Heart right ventricle (tissue), 16 donors: ENCODE data around the gene DEFB124. TPM values are rescaled to one million over a fixed set of nuclear protein-coding genes. Genes with fewer than 3 reads are reported as not detected.

Experiments used
- ATAC-seq, 8 donors: fragments of 200-7000 bp; cut with Tn5 transposase; one replicate each; pipeline ENCODE4 v1.9.1; 2020; ENCODE audit warnings: mild to moderate bottlenecking in 8 of 8, moderate library complexity in 8 of 8, moderate number of reproducible peaks in 1 of 8
- DNase-seq, 2 donors: peaks; one replicate each; pipeline ENCODE4 v3.0.0-alpha.2; 2020
- H3K27ac ChIP-seq, 10 donors: fragments of 200-600 bp; sonication (generic) in 2 of 10; one replicate each; pipeline versions ENCODE4 v1.5.0 to v1.8.0; 2020 to 2022; ENCODE audit warnings: mild to moderate bottlenecking in 3 of 10
- H3K27me3 ChIP-seq, 7 donors: fragments of 200-600 bp; one replicate each; pipeline ENCODE4 v1.8.0; 2021 to 2022; ENCODE audit warnings: mild to moderate bottlenecking in 2 of 7
- H3K36me3 ChIP-seq, 9 donors: fragments of 200-600 bp; sonication (generic) in 1 of 9; one replicate each; pipeline versions ENCODE4 v1.5.0 to v1.8.0; 2020 to 2022; ENCODE audit warnings: mild to moderate bottlenecking in 2 of 9
- H3K4me1 ChIP-seq, 9 donors: fragments of 200-600 bp; sonication (generic) in 1 of 9; one replicate each; pipeline versions ENCODE4 v1.5.0 to v1.8.0; 2020 to 2022; ENCODE audit warnings: mild to moderate bottlenecking in 4 of 9
- H3K4me3 ChIP-seq, 10 donors: fragments of 200-600 bp; sonication (generic) in 2 of 10; one replicate each; pipeline versions ENCODE4 v1.5.0 to v1.8.0; 2020 to 2022; ENCODE audit warnings: mild to moderate bottlenecking in 7 of 10, moderate library complexity in 2 of 10
- H3K9me3 ChIP-seq, 11 donors: fragments of 200-600 bp in 10 of 11; sonication (generic) in 2 of 11; one replicate each; pipeline versions ENCODE4 v1.5.0 to v1.8.0; 2013 to 2022; ENCODE audit warnings: mild to moderate bottlenecking in 2 of 11, control low read depth in 1 of 11, moderate library complexity in 1 of 11
- CTCF ChIP-seq, 9 donors: fragments of 200-600 bp; sonication (generic) in 2 of 9; IDR thresholded peaks; one replicate each; pipeline versions ENCODE4 v1.5.0 to v1.8.0; 2021 to 2022; ENCODE audit warnings: antibody characterized with exemption in 9 of 9, mild to moderate bottlenecking in 5 of 9, moderate library complexity in 1 of 9
- WGBS, 2 donors: extraction: QIAGEN DNeasy Blood & Tissue Kit; methylation state at CpG; one replicate each; pipeline ENCODE4 v1.1.7; 2013; ENCODE audit warnings: inconsistent platforms in 1 of 2; 5-methylcytosine and 5-hydroxymethylcytosine counted together
- intact Hi-C, 10 donors: fragments of 100-400 bp; cut with DNase I; formaldehyde crosslinking; loops; one replicate each; pipeline versions ENCODE4 v1.11.1 to v1.14.2; 2022
- polyA plus RNA-seq, 2 donors: library from polyadenylated mRNA; stranded (reverse); fragments of 200-250 nt; gene quantifications; one replicate each; pipeline ENCODE4 v1.2.3, GENCODE V29; 2013
- total RNA-seq, 10 donors: library from RNA; stranded (reverse); fragmentation: NEBNext Ultra II Directional in 3 of 10; extraction: Animal tissue kit (Norgen Biotek cat#: 25700) in 3 of 10; gene quantifications; one replicate each; pipeline versions ENCODE4 v1.2.1 to v1.2.4, GENCODE V29; 2021 to 2023
- donor health status: Arrhythmogenic right ventricular cardiomyopathy.
- donor health status: ischemic (EF 13 %, LVEDD 7.1; RV severe dilation, severe dysfunction).
- donor health status: healthy with polysubstance abuse.
- donor health status: DM: no; HTN: yes; CAD: no.
- donor health status: DM: no; HTN: no; CAD: no.
- donor health status: ischemic (EF 25% LVEDD 6.9; RV normal size, moderate dysfunction).
- donor health status: ischemic (EF 25% LVEDD 5.7; RV mildly dilated, moderate dysfunction).
- donor health status: healthy.
- donor health status: DM: yes; HTN: yes; CAD: no.
- donor health status: Ischemic cardiomyopathy.
- donor health status: ischemic (EF 35%, LVEDD 5.7; RV mildly dilated, moderate dysfunction).
- donor health status: nonischemic (EF 11% LVEDD 7.7; RV severe dilation, severe dysfunction).
- donor health status: DM: yes; HTN: yes; CAD: no.
- donor health status: PGD.
- donor health status: ischemic (EF 29% LVEDD 5.4; RV normal size, mild dysfunction).
- donor health status: nonischemic (EF 23%, LVEDD 6.1; RV moderate dilation, normal function).

The DEFB124 gene
- total and polyA plus RNA-seq, 12 donors = 0.13 to 3.1 (median 1.5) TPM; not detected in 8

GRCh38 chr20:31515072-31515774 lies 40.3 kb upstream of the DEFB124 start:
- intact Hi-C loops = no loop called here
- Histone ChIP-seq H3K9me3 (no peaks in the 10 kb centered on the region), H3K36me3 (peaks cover 0 to 30% (median 0%) of the 10 kb centered on the region in 9 donors), H3K27me3 (no peaks in the 10 kb centered on the region), H3K27ac (peak overlapping the region in 7 of 10 donors; percentile 80 to 93 (median 84)), H3K4me1 (peaks cover 15 to 59% (median 34%) of the 10 kb centered on the region in 9 donors), H3K4me3 (peak overlapping the region; percentile 63 to 99 (median 94))
- no peak for TF ChIP-seq CTCF (IDR thresholded peaks at IDR 0.05)
- WGBS, 2 donors = 16 to 19% methylated on average over 4 of the region's 4 CpGs
- ATAC-seq = no peak
- no peak for DNase-seq

DNA sequence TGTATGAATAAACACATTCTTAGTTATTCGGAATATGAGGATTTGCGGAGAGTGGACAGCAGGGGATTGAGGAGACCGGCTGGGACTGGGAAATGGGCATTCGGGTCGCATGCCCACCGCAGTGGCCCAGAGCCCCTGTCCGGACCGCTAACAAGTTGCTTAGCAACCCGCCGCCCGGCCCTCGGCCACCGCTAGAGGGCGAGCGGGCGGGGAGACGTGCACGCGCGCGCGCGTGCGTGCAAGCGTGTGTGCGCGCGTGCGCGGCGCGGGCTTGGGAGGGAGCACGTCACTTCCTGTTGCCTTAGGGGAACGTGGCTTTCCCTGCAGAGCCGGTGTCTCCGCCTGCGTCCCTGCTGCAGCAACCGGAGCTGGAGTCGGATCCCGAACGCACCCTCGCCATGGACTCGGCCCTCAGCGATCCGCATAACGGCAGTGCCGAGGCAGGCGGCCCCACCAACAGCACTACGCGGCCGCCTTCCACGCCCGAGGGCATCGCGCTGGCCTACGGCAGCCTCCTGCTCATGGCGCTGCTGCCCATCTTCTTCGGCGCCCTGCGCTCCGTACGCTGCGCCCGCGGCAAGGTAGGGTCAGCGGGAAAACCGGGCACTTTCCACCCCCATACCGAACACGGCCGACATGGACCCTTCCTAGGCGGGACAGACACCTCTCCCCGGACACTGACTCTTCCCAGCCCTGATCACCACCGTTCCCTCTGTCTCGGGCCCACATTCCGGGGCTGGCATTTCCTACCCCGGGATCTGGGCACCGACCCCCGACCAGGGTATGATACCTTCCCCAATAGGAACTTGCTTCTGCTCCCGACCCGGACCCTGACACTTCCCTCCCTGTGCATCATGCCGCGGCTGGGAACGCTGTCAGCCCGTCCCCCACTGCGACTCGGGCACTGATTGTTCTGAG lies 39.5 kb upstream of the DEFB124 start, which contains the start of gene HM13:
TSS of gene HM13 (plus strand) at position 289 of the 918 bp plus-strand sequence. CDS start at position 399, 110 bp downstream.
- peak; percentile 91 to 93 for DNase-seq
- peak within 1 kb of the TSS in 9 of 10 donors; percentile 80 to 93 (median 84) for H3K27ac ChIP-seq
- peaks cover 15 to 51% (median 34%) of the 10 kb centered on the region in 9 donors for H3K4me1 ChIP-seq
- peak within 1 kb of the TSS; percentile 63 to 99 (median 94) for H3K4me3 ChIP-seq
- TF ChIP-seq CTCF (IDR thresholded peaks at IDR 0.05) = peak; percentile 94 to 100 (median 98)
- no peaks in the 10 kb centered on the region for H3K27me3 ChIP-seq
- no peaks in the 10 kb centered on the region for H3K9me3 ChIP-seq
- peaks cover 0 to 22% (median 0%) of the 10 kb centered on the region in 9 donors for H3K36me3 ChIP-seq
- 0% methylated on average over 83 to 86 of the region's 86 CpGs for WGBS, 2 donors
- ATAC-seq = peak; percentile 96 to 98 (median 97)
- intact Hi-C loops = no loop called here

DNA sequence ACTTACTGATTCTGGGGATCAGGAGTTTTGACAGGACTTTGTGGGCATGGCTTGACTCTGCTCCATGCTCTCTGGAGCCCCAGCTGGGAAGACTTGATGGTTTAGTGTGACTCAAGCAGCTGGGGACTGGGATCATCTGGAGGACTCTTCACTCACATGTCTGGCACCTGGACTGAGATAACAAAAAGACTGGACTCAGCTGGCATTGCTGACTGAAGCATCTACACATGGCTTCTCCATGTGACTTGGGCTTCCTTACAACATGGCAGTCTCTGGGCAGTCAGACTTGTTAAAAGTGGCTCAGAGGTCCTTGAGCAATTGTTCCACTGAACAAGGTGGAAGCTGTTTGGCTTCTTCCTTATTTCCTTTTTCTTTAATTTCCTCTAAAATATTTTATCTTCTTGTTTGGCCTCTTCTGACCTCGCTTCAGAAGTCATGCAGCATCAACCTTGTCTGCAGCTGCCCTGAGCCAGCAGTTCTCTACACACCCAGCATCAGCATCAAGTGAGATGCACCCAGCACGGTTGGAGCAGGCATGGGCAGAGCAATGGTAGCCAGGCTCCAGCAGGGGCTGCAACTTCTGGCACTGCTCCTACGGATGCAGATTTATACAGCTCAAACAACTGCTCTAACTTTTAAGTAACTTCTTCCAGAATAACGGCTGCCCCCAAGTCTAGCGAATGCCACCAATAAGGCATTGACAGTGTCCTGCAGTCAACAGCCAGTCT lies 33.8 kb upstream of the DEFB124 start:
- no peak overlapping the region for H3K27ac ChIP-seq
- H3K27me3 ChIP-seq = peaks cover 0 to 6% (median 0%) of the 10 kb centered on the region in 7 donors
- no peak overlapping the region for H3K4me3 ChIP-seq
- no peak for ATAC-seq
- H3K4me1 ChIP-seq = peaks cover 0 to 2% (median 0%) of the 10 kb centered on the region in 9 donors
- 78 to 86% methylated on average over 5 of the region's 5 CpGs for WGBS, 2 donors
- intact Hi-C loops = loop anchor here in 1 of 10 donors (10.0 kb wide), 1 partner anchor 1974 kb away; no protein-coding TSS in a partner anchor
- peaks cover 0 to 8% (median 0%) of the 10 kb centered on the region in 11 donors for H3K9me3 ChIP-seq
- no peaks in the 10 kb centered on the region for H3K36me3 ChIP-seq
- no peak for DNase-seq
- TF ChIP-seq CTCF (IDR thresholded peaks at IDR 0.05) = no peak
